ENCODE data around the gene DMRTC1.
"Not testable (repeated sequence)": the region's sequence is repeated elsewhere in the genome, so short reads cannot be mapped to it uniquely, and the experiment has no call there.

Gene DMRTC1, protein sequence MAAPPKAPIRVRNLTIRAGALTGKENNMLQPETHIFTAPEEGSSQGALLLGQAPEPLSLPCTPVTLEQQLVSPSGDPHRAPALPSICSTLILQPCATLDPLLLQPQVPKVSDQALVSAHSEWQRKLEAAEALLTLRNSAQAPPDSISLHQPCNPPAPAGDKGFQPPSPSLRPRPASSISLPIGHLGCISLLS

DNA sequence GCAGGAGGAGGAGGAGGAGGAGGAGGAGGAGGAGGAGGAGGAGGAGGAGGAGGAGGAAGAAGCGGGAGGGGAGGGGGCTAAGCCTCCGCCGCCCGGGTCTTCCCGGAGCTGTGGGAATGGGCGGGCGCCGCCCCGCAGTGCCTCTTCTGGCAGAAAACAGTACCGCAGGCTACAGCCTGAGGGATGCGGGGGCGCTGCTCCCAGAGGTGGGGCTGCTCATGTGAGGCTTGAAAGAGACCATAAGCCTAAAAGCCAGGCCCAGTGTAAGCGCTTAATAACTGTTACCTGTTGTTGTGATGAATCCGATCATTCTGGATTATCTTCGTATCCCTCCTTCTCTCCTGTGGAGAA, at the start of gene DMRTC1:
Gene DMRTC1, minus strand, starts transcription at position 19 of the 351 bp plus-strand sequence. CDS start 68,143 bp downstream, outside the sequence.
- in situ Hi-C loops (cut with HindIII; ENCODE audit: low sequenced_read_pairs); H3K4me3 ChIP-seq (ENCODE audit: low read depth, low read length); DNase-seq (ENCODE audit: low read depth): not testable (repeated sequence)

DNA sequence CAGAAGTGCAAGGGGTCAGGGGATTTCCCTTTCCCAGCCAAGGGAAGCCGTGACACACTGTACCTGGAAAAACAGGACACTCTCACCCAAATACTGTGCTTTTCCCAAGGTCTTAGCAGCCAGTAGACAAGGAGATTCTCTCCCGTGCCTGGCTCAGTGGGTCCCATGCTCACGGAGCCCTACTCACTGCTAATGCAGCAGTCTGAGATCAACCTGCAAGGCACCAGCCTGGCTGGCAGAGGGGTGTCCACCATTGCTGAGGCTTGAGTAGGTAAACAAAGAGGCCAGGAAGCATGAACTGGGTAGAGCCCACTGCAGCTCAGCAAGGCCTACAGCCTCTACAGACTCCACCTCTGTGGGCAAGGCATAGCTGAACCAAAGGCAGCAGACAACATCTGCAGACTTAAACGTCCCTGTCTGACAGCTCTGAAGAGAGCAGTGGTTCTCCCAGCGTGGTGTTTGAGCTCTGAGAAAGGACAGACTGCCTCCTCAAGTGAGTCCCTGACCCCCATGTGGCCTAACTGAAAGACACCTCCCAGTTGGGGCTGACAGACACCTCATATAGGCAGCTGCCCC, 37.3 kb upstream of the DMRTC1 start:
- in situ Hi-C loops (cut with HindIII; ENCODE audit: low sequenced_read_pairs); DNase-seq (ENCODE audit: low read depth): not testable (repeated sequence)

DNA sequence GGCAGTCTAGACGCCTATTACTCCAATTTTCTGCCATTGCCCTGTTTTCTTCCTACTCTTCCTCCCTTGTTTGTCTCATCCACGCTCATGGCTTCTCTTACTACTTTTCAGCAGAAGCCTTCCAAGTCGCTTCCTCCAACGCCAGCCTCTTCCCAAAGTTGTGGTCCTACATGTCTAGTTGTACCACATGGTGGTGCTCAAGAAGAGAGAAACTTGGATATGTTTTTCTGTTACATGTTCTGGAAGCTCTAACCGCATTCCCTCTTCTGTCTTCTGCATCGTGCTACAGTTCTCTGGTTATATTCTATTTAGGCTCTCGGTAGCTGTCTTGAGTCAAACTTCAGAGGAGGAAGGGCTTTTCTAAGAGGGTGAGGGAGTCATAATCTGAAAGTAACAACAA, 31.2 kb upstream of the DMRTC1 start:
- H3K4me3 ChIP-seq (ENCODE audit: low read depth, low read length); DNase-seq (ENCODE audit: low read depth); in situ Hi-C loops (cut with HindIII; ENCODE audit: low sequenced_read_pairs): not testable (repeated sequence)

More for the DNA sequence above, 37.3 kb upstream of the DMRTC1 start:
- not testable (repeated sequence) for H3K4me3 ChIP-seq (ENCODE audit: low read depth, low read length)

DNA sequence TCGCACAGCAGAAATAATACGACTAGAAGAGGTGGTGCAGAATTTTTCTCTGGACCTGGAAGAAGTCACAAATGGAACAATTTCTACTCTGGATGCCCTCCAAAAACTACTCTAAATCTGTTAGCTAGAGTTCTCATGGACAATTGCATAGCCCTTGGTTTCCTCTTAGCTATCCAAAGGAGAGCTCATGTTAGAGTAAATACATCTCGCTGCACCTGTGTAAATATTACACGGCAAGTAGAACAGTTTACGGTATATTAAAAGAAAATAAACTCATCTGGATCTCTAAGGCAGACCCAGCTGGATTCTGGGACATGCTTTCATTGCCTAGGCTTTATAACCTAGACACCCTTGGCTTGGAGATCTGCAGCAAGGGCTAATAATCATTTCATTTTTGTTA, 28.2 kb upstream of the DMRTC1 start:
- DNase-seq (ENCODE audit: low read depth); H3K4me3 ChIP-seq (ENCODE audit: low read depth, low read length); in situ Hi-C loops (cut with HindIII; ENCODE audit: low sequenced_read_pairs): not testable (repeated sequence)

DNA sequence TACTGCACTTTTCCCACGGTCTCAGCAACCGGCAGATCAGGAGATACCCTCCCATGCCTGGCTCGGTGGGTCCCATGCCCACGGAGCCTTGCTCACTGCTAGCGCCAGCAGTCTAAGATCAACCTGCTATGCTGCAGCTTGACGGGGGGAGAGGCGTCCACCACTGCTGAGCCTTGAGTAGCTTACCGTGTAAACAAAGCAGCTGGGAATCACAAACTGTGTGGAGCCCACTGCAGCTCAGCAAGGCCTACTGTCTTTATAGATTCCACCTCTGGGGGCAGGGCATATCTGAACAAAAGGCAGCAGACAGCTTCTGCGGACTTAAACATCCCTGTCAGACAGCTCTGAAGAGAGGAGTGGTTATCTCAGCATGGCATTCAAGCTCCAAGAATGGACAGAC, 16.3 kb upstream of the DMRTC1 start:
- in situ Hi-C loops (cut with HindIII; ENCODE audit: low sequenced_read_pairs); H3K4me3 ChIP-seq (ENCODE audit: low read depth, low read length); DNase-seq (ENCODE audit: low read depth): not testable (repeated sequence)

DNA sequence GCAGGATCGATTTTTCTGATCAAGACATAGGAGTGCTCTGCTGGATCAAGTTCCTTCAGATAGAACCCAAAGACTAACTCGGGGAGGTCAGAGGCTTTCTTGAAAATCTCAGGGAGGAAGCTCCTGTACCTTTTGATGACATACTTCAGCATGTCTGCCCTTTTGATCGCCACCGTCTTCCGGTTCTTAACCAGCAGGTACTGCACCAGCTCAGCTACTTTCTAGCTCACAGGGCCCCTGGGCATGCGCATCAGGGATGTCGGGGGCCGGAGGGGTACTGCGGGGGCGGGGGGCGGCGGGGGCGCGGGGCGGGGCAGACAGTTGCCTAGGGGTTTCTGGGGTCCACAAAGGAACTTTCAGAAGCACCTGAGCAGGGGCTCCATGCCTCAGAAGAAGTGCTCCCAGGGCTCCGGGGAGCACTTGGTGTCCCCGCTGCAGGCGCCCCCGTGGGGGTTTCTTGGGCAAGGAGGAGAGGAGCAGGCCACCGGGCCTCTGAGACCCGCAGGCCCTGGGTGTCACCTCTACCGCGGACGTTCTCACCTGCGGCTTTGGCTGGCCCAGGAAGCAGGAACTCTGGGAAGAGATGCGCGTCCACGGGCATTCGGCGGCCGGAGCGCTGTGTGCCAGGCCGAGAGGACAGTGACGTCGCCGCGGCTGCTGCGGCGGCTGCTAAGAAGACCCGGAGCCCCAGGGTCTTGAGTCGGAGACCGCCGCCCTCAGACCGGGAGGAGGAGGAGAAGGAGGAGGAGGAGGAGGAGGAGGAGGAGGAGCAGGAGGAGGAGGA, 410 bp downstream of the DMRTC1 start:
- in situ Hi-C loops (cut with HindIII; ENCODE audit: low sequenced_read_pairs); DNase-seq (ENCODE audit: low read depth); H3K4me3 ChIP-seq (ENCODE audit: low read depth, low read length): not testable (repeated sequence)

DNA sequence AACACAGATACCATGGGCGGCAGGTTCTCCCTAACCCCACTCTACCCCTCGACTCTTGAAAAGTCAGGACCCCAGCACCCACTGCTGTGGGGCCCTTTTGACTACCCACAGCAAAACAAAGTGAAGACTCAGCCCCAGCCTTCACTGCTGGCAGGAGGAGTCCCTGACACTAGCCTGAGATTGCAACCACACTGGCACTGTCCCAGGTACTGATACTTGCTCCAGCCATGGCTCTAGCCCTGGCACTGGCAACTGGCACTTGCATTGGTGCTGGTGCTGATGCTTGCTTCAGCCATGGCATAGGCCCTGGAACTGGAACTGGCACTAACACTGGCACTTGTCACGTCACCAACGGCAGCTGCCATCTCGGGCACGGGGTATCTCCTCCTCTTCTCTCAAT, 1.4 kb downstream of the DMRTC1 start:
- in situ Hi-C loops (cut with HindIII; ENCODE audit: low sequenced_read_pairs); DNase-seq (ENCODE audit: low read depth); H3K4me3 ChIP-seq (ENCODE audit: low read depth, low read length): not testable (repeated sequence)

DNA sequence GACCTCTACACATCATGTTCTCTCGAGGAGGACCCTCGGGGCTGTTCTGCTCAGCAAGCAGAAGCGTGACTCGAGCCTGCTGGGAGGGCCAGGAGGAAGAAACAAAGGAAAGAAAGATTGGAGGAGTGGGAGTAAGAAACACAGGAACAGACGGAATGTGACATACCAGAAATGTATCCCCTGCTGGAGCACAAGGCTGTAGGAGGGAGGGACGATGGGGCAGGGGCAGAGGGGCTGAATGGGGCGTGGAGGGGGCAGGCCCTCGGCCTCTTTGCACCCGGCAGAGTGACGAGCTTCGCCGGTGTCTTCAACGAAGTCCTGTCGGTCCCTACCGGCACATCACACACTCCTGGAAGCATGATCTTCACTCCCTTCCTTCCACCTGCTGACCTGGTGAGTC, 5.7 kb downstream of the DMRTC1 start, which contains the start of gene FAM236A:
Gene FAM236A, plus strand, starts transcription at position 301 of the 400 bp plus-strand sequence. Its CDS starts 57 bp downstream, at position 358.
- H3K4me3 ChIP-seq (ENCODE audit: low read depth, low read length); in situ Hi-C loops (cut with HindIII; ENCODE audit: low sequenced_read_pairs); DNase-seq (ENCODE audit: low read depth): not testable (repeated sequence)

DNA sequence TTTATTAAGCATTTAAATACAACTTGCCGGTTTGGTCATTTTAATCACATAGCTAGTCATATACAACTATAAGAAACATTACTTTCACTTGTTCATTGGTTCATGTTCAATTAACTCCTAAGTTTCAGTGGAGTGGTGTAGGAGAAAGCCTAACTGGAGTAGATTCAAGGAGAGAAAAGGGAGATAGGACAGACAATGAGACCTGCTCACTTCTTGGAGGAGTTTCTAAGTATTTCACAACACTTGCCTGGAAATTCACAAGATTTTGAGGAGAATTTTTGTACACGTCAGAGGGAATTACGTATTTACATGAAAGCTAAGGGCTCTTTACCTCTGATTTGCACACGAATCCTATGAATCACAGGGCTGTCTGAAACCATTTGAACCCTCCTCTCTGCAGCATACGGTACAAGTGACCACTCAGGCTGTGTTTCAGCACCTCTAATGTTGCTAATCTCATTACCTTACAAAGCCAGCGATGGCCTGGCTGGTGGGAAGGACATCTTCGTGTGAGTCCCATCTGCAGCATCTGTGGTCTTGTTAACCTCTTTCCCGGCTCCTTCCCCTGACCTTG, 6.7 kb downstream of the DMRTC1 start:
- DNase-seq (ENCODE audit: low read depth); in situ Hi-C loops (cut with HindIII; ENCODE audit: low sequenced_read_pairs); H3K4me3 ChIP-seq (ENCODE audit: low read depth, low read length): not testable (repeated sequence)

DNA sequence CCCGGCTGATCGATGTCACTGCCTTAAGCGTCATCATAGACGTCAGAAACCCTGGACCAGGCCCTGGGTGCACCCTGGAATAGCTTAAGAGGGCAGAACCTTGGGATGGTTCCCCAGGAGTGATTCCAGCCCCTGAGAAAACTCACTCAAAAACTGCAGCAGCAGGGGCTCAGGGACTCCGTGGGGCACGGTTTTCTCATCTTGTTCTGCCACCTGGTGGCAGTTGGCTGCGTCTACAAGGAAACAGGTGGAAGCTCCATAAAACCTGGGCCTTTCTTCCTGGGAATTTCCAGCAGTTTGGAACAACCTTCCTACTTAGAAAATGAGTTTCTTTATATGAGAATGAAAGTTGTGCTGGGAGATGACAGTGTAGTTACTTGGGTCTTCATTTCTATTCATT, 7.2 kb downstream of the DMRTC1 start:
- DNase-seq (ENCODE audit: low read depth); in situ Hi-C loops (cut with HindIII; ENCODE audit: low sequenced_read_pairs); H3K4me3 ChIP-seq (ENCODE audit: low read depth, low read length): not testable (repeated sequence)

DNA sequence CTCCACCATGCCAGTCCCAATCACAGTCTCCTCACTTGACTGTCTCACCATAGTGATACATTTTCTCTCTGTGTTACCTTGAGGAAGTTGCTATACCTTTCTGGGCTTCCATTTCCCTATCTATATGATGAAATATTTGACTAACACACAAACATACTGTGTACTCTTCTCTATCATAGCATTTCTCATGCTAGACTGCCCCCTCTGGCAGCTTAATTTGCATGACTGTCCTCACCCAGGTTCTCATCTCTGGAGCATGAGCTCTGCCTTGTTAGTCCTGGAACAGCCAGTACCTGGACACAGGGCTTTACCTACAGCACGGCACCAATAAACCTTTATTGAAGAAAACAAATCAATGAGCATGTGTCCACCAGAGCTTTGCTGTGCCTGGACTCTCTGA, 11.4 kb downstream of the DMRTC1 start:
- in situ Hi-C loops (cut with HindIII; ENCODE audit: low sequenced_read_pairs); DNase-seq (ENCODE audit: low read depth); H3K4me3 ChIP-seq (ENCODE audit: low read depth, low read length): not testable (repeated sequence)

DNA sequence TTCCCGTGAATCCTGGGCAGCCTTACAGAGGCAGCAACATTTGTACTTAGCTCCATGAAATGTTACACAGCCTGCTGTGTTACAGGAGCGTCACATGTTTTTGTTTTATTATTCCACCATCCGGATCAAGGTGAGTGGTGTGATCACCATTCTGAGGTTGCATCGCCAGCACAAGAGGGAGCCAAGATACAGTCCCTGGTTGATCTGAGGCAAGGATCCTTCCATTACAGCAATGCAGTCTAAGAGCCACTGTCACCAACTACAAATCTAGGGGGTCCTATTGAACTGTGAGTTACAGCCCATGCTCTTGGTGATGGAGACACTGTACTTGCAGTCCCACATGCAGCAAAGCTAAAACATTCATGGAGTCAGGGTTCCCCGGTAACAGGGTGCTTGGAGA, 27.5 kb downstream of the DMRTC1 start:
- H3K4me3 ChIP-seq (ENCODE audit: low read depth, low read length); DNase-seq (ENCODE audit: low read depth); in situ Hi-C loops (cut with HindIII; ENCODE audit: low sequenced_read_pairs): not testable (repeated sequence)

DNA sequence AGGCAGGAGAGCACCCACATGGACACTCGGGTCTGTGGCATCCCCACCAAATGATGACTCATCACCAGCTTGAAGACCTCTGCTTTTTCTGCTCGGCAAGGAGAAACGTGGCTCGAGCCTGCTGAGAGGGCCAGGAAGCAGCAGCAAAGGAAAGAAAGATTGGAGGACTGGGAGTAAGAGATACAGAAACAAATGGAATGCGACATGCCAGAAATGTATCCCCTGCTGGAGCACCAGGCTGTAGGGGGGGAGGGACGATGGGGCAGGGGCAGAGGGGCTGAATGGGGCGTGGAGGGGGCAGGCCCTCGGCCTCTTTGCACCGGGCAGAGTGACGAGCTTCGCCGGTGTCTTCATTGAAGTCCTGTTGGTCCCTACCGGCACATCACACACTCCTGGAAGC, 31.3 kb downstream of the DMRTC1 start, which contains the start of gene FAM236C:
Gene FAM236C, plus strand, starts transcription at position 301 of the 400 bp plus-strand sequence. CDS start 100 bp downstream, outside the sequence.
- in situ Hi-C loops (cut with HindIII; ENCODE audit: low sequenced_read_pairs): not testable (repeated sequence)

DNA sequence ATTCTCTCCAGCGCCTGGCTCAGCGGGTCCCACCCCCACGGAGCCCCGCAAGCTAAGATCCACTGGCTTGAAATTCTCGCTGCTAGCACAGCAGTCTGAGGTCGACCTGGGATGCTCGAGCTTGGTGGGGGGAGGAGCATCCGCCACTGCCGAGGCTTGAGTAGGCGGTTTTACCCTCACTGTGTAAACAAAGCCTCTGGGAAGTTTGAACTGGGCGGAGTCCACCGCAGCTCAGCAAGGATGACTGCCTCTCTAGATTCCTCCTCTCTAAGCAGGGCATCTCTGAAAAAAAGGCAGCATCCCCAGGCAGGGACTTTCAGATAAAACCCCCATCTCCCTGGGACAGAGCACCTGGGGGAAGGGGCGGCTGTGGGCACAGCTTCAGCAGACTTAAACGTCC, 53.9 kb downstream of the DMRTC1 start:
- H3K4me3 ChIP-seq (ENCODE audit: low read depth, low read length); DNase-seq (ENCODE audit: low read depth); in situ Hi-C loops (cut with HindIII; ENCODE audit: low sequenced_read_pairs): not testable (repeated sequence)

More for the DNA sequence above, 31.3 kb downstream of the DMRTC1 start, which contains the start of gene FAM236C:
- H3K4me3 ChIP-seq (ENCODE audit: low read depth, low read length); DNase-seq (ENCODE audit: low read depth): not testable (repeated sequence)

DNA sequence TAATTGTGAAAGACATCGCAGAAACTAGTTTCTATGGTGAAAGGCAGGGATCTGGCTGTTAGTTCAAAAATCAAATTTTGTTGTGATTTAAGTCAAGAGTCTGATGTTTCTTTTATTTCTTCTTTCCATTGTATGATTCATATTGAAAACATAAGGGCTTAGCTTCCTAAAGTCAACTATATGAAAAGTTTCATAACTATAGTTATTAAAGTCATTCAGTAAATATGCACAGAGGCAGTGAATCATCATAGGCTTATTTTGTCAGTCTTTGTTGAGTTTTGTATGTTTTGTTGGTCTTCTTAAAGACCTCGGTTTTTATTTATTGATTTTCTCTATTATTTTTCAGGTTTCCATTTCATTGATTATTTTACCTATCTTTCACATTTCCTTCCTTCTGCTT, 60.7 kb downstream of the DMRTC1 start:
- in situ Hi-C loops (cut with HindIII; ENCODE audit: low sequenced_read_pairs); DNase-seq (ENCODE audit: low read depth); H3K4me3 ChIP-seq (ENCODE audit: low read depth, low read length): not testable (repeated sequence)

DNA sequence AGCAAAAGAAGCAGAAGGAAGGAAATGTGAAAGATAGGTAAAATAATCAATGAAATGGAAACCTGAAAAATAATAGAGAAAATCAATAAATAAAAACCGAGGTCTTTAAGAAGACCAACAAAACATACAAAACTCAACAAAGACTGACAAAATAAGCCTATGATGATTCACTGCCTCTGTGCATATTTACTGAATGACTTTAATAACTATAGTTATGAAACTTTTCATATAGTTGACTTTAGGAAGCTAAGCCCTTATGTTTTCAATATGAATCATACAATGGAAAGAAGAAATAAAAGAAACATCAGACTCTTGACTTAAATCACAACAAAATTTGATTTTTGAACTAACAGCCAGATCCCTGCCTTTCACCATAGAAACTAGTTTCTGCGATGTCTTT, 106.1 kb downstream of the DMRTC1 start:
- DNase-seq (ENCODE audit: low read depth); H3K4me3 ChIP-seq (ENCODE audit: low read depth, low read length); in situ Hi-C loops (cut with HindIII; ENCODE audit: low sequenced_read_pairs): not testable (repeated sequence)

DNA sequence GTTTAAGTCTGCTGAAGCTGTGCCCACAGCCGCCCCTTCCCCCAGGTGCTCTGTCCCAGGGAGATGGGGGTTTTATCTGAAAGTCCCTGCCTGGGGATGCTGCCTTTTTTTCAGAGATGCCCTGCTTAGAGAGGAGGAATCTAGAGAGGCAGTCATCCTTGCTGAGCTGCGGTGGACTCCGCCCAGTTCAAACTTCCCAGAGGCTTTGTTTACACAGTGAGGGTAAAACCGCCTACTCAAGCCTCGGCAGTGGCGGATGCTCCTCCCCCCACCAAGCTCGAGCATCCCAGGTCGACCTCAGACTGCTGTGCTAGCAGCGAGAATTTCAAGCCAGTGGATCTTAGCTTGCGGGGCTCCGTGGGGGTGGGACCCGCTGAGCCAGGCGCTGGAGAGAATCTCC, 112.9 kb downstream of the DMRTC1 start:
- H3K4me3 ChIP-seq (ENCODE audit: low read depth, low read length); in situ Hi-C loops (cut with HindIII; ENCODE audit: low sequenced_read_pairs); DNase-seq (ENCODE audit: low read depth): not testable (repeated sequence)

Data from astrocyte of the cerebellum (primary cell).